B cell (primary cell): ENCODE results near the gene DNTTIP2. TPM values are rescaled to one million over a fixed set of nuclear protein-coding genes. Genes with fewer than 3 reads are reported as not detected.

ENCODE experiments used
- ATAC-seq: fragments of 200-7000 bp; cut with Tn5 transposase; one replicate; pipeline ENCODE4 v1.10.0; 2021; ENCODE audit warnings: low read depth, mild to moderate bottlenecking, moderate number of reproducible peaks, moderate library complexity
- CTCF ChIA-PET: fragments of 350-600 bp; sonication (Branson Sonifier 250); formaldehyde crosslinking; loops from one replicate; lab custom pipeline; 2021; ENCODE audit warnings: antibody characterized with exemption, inconsistent platforms; lab: Charles Lee
- POLR2A ChIA-PET: fragments of 350-600 bp; sonication (Branson Sonifier 250); formaldehyde crosslinking; loops from one replicate; lab custom pipeline; 2021; ENCODE audit warnings: antibody characterized with exemption; lab: Charles Lee
- DNase-seq: peaks from one replicate; pipeline ENCODE4 v3.0.0; 2013
- H2AFZ ChIP-seq: 2 replicates; pipeline ENCODE4 v1.6.1; 2012; ENCODE audit warnings: mild to moderate bottlenecking, low read depth, low read length; ENCODE audit not compliant: insufficient read depth, poor library complexity, severe bottlenecking
- H3K27ac ChIP-seq, 2 donors: 1 replicate in 1 of 2; 2 replicates in 1 of 2; pipeline ENCODE4 v1.5.1; 2012 to 2013; ENCODE audit warnings: low read length in 2 of 2, mild to moderate bottlenecking in 2 of 2, moderate library complexity in 1 of 2
- H3K27me3 ChIP-seq, 4 experiments: fragments of 200-600 bp in 1 of 4; sonication (generic) in 1 of 4; replicated peaks in 1 of 4; 1 replicate in 2 of 4; 2 replicates in 2 of 4; pipeline versions ENCODE4 v1.6.1 to v1.7.0; 2013 to 2016; ENCODE audit warnings: low read length in 3 of 4, mild to moderate bottlenecking in 2 of 4, mixed read lengths in 1 of 4, moderate library complexity in 1 of 4; ENCODE audit not compliant: insufficient read depth in 4 of 4, control insufficient read depth in 3 of 4; ENCODE audit errors: control extremely low read depth in 1 of 4
- H3K36me3 ChIP-seq, 2 experiments: replicated peaks in 1 of 2; 1 replicate in 1 of 2; 2 replicates in 1 of 2; pipeline versions ENCODE4 v1.6.1 to v1.7.1; 2013; ENCODE audit warnings: low read length in 1 of 2; ENCODE audit not compliant: insufficient read depth in 2 of 2, control insufficient read depth in 1 of 2; ENCODE audit errors: control extremely low read depth in 1 of 2, extremely low read depth in 1 of 2
- H3K4me1 ChIP-seq, 2 donors: fragments of 200-600 bp in 1 of 2; sonication (generic) in 1 of 2; 1 replicate in 1 of 2; 2 replicates in 1 of 2; pipeline versions ENCODE4 v1.5.1 to v1.6.1; 2013 to 2017; ENCODE audit warnings: low read length in 2 of 2; ENCODE audit not compliant: control insufficient read depth in 2 of 2, insufficient read depth in 2 of 2
- H3K4me2 ChIP-seq: replicated peaks from 2 replicates; pipeline ENCODE3; 2012; ENCODE audit warnings: mild to moderate bottlenecking, low read depth, low read length; ENCODE audit not compliant: poor library complexity, severe bottlenecking
- H3K4me3 ChIP-seq, 5 experiments: fragments of 200-600 bp in 1 of 5; sonication (generic) in 1 of 5; 1 replicate in 3 of 5; 2 replicates in 2 of 5; pipeline versions ENCODE4 v1.5.1 to v1.7.0; 2011 to 2016; ENCODE audit warnings: low read length in 4 of 5, mild to moderate bottlenecking in 4 of 5, low read depth in 2 of 5, control low read depth in 1 of 5, moderate library complexity in 1 of 5; ENCODE audit not compliant: insufficient read depth in 1 of 5; ENCODE audit errors: control extremely low read depth in 1 of 5, extremely low read depth in 1 of 5
- H3K79me2 ChIP-seq: fragments of 200-600 bp; sonication (generic); one replicate; pipeline ENCODE4 v1.6.0; 2016; ENCODE audit warnings: low read length; ENCODE audit not compliant: control insufficient read depth, insufficient read depth
- H3K9ac ChIP-seq: fragments of 200-600 bp; sonication (generic); 2 replicates; pipeline ENCODE4 v1.6.1; 2017; ENCODE audit warnings: mild to moderate bottlenecking, low read length, moderate library complexity
- H3K9me3 ChIP-seq, 3 donors: one replicate each; pipeline versions ENCODE4 v1.6.1 to v1.7.1; 2013; ENCODE audit warnings: low read length in 2 of 3; ENCODE audit not compliant: control insufficient read depth in 2 of 3, insufficient read depth in 1 of 3; ENCODE audit errors: control extremely low read depth in 1 of 3
- H4K20me1 ChIP-seq: 2 replicates; pipeline ENCODE4 v1.6.0; 2012; ENCODE audit warnings: mild to moderate bottlenecking, low read length; ENCODE audit not compliant: insufficient read depth, control insufficient read depth, poor library complexity, severe bottlenecking
- H3K27ac Mint-ChIP-seq: one replicate; pipeline ENCODE4 v1.8.0; 2021; ENCODE audit warnings: mixed read lengths
- H3K27me3 Mint-ChIP-seq: one replicate; pipeline ENCODE4 v1.8.0; 2021; ENCODE audit warnings: mixed read lengths
- H3K4me1 Mint-ChIP-seq: one replicate; pipeline ENCODE4 v1.8.0; 2021; ENCODE audit warnings: mixed read lengths
- H3K4me3 Mint-ChIP-seq: one replicate; pipeline ENCODE4 v1.8.0; 2021; ENCODE audit warnings: mixed read lengths
- H3K9me3 Mint-ChIP-seq: one replicate; pipeline ENCODE4 v1.8.0; 2022; ENCODE audit warnings: mixed read lengths; ENCODE audit not compliant: insufficient read depth
- EZH2 ChIP-seq: IDR thresholded peaks from 2 replicates; pipeline ENCODE4 v1.6.1; 2012; ENCODE audit warnings: borderline replicate concordance, low read depth, mild to moderate bottlenecking, moderate library complexity, low read length; ENCODE audit not compliant: insufficient read depth, poor library complexity, severe bottlenecking
- WGBS: methylation state at CpG from one replicate; pipeline ENCODE4 v1.1.5; 2013; ENCODE audit warnings: missing lambda C conversion rate; ENCODE audit not compliant: insufficient coverage; 5-methylcytosine and 5-hydroxymethylcytosine counted together
- intact Hi-C: fragments of 100-400 bp; cut with micrococcal nuclease; formaldehyde crosslinking; loops from one replicate; pipeline ENCODE4 v1.10.0; 2022
- polyA plus RNA-seq: library from polyadenylated mRNA; depleted of rRNA; stranded (reverse); fragments of >200 nt; gene quantifications from 2 replicates; pipeline ENCODE4 v1.2.3, GENCODE V29; 2012
- total RNA-seq, 2 donors: library from RNA; stranded (reverse); fragments of 120-200 nt in 1 of 2; gene quantifications; 1 replicate in 1 of 2; 2 replicates in 1 of 2; pipeline versions ENCODE4 v1.2.3 to v1.2.4, GENCODE V29; 2013 to 2022
- TF ChIP-seq, protein P1 (sequence below): fragments of 200-600 bp; IDR thresholded peaks from one replicate; pipeline ENCODE4 v1.8.0; 2022; ENCODE audit warnings: antibody characterized with exemption, mild to moderate bottlenecking

Gene DNTTIP2
- total and polyA plus RNA-seq, 2 donors (not counting 1 experiment from before 2014, with no cell fraction given) = 13.6 to 62.1 TPM

GRCh38 chr1:93900723-93901504 is 21.9 kb upstream of the DNTTIP2 start:
- peaks cover 13% of the 10 kb centered on the region for H3K79me2 ChIP-seq
- H3K36me3 ChIP-seq = peaks cover 0 to 5% of the 10 kb centered on the region in 2 experiments
- H3K9ac ChIP-seq = no peak overlapping the region
- H2AFZ ChIP-seq = no peak overlapping the region
- TF ChIP-seq, protein P1, sequence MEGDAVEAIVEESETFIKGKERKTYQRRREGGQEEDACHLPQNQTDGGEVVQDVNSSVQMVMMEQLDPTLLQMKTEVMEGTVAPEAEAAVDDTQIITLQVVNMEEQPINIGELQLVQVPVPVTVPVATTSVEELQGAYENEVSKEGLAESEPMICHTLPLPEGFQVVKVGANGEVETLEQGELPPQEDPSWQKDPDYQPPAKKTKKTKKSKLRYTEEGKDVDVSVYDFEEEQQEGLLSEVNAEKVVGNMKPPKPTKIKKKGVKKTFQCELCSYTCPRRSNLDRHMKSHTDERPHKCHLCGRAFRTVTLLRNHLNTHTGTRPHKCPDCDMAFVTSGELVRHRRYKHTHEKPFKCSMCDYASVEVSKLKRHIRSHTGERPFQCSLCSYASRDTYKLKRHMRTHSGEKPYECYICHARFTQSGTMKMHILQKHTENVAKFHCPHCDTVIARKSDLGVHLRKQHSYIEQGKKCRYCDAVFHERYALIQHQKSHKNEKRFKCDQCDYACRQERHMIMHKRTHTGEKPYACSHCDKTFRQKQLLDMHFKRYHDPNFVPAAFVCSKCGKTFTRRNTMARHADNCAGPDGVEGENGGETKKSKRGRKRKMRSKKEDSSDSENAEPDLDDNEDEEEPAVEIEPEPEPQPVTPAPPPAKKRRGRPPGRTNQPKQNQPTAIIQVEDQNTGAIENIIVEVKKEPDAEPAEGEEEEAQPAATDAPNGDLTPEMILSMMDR = no peak
- TF ChIP-seq EZH2 = no peak
- Mint-ChIP-seq H3K4me1 (peaks cover 13% of the 10 kb centered on the region), H3K9me3 (no peaks in the 10 kb centered on the region), H3K27ac (no peak overlapping the region), H3K4me3 (no peak overlapping the region), H3K27me3 (no peaks in the 10 kb centered on the region)
- WGBS = no CpG with 5 or more reads among the region's 3 CpGs
- ChIA-PET CTCF (no interaction called here), POLR2A (no interaction called here)
- ATAC-seq (no peak), DNase-seq (no peak)
- H3K27ac ChIP-seq = no peak overlapping the region
- intact Hi-C loops = loop anchor here (10.0 kb wide), 2 partner anchors 196 to 1066 kb away; partner anchors contain the start of gene RPL5
- H3K4me2 ChIP-seq = no peak overlapping the region
- no peaks in the 10 kb centered on the region for H3K9me3 ChIP-seq
- no peaks in the 10 kb centered on the region for H4K20me1 ChIP-seq
- H3K4me1 ChIP-seq = peaks cover 14% of the 10 kb centered on the region in 2 donors
- H3K4me3 ChIP-seq = no peak overlapping the region
- no peaks in the 10 kb centered on the region for H3K27me3 ChIP-seq

DNA sequence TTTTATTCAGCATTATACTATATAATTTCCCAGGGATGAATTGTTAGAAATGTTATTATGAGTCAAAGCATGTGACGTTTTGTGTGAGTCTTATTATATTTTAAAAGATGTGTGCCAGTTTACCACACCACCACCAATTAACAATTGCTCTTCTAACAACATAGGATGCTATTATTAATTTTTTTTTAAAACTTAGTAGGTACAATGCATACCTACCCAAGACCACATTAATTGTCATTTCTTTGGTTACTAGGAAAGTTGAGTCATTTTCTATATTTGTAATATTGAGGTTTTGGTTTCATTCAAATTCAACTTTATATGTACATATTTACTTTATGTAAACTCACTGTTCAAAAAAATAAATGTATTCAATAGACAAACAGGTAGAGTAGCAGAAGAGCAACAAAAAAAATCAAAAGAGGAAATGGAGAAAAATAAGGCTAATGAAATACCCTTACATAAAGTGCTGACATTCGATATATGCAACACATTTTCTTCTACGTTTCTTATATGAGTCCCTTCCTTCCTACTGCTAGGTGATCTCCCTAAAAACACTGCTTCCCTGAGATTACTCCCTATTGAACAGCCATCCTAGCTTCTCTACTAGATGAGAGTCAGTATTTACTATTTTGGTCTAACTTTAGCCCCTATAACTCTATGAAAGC is 20.7 kb upstream of the DNTTIP2 start:
- Histone ChIP-seq H3K27me3 (no peaks in the 10 kb centered on the region), H3K4me3 (no peak overlapping the region), H3K79me2 (peaks cover 2% of the 10 kb centered on the region), H3K9ac (no peak overlapping the region), H3K36me3 (peaks cover 0 to 5% of the 10 kb centered on the region in 2 experiments), H4K20me1 (no peaks in the 10 kb centered on the region), H3K27ac (no peak overlapping the region), H3K4me1 (peaks cover 10 to 11% of the 10 kb centered on the region in 2 donors), H2AFZ (no peak overlapping the region), H3K9me3 (no peaks in the 10 kb centered on the region), H3K4me2 (no peak overlapping the region)
- Mint-ChIP-seq H3K27me3 (no peaks in the 10 kb centered on the region), H3K4me1 (peaks cover 10% of the 10 kb centered on the region), H3K4me3 (no peak overlapping the region), H3K27ac (no peak overlapping the region), H3K9me3 (no peaks in the 10 kb centered on the region)
- ATAC-seq (no peak), DNase-seq (no peak)
- CTCF ChIA-PET = no interaction called here
- no peak for TF ChIP-seq EZH2
- TF ChIP-seq, protein P1 = no peak
- no CpG with 5 or more reads among the region's 3 CpGs for WGBS
- intact Hi-C loops = loop anchor here (10.0 kb wide), 2 partner anchors 195 to 1065 kb away; partner anchors contain the start of gene RPL5
- POLR2A ChIA-PET = no interaction called here
